GM12872 (cell line): ENCODE results near the gene THRA.
A peak's percentile ranks its signal among the peaks of the same experiment; 100 is the strongest.

Source experiments
- TF ChIP-seq, protein P1 (sequence below): IDR thresholded peaks from 3 replicates; pipeline ENCODE4 v1.5.1; 2011; ENCODE audit warnings: low read depth, mild to moderate bottlenecking, low read length, moderate library complexity; ENCODE audit not compliant: insufficient read depth

The THRA gene

GRCh38 chr17:40068917-40069750 lies 6.4 kb downstream of the THRA start:
- TF ChIP-seq, protein P1, sequence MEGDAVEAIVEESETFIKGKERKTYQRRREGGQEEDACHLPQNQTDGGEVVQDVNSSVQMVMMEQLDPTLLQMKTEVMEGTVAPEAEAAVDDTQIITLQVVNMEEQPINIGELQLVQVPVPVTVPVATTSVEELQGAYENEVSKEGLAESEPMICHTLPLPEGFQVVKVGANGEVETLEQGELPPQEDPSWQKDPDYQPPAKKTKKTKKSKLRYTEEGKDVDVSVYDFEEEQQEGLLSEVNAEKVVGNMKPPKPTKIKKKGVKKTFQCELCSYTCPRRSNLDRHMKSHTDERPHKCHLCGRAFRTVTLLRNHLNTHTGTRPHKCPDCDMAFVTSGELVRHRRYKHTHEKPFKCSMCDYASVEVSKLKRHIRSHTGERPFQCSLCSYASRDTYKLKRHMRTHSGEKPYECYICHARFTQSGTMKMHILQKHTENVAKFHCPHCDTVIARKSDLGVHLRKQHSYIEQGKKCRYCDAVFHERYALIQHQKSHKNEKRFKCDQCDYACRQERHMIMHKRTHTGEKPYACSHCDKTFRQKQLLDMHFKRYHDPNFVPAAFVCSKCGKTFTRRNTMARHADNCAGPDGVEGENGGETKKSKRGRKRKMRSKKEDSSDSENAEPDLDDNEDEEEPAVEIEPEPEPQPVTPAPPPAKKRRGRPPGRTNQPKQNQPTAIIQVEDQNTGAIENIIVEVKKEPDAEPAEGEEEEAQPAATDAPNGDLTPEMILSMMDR, result no peak

GRCh38 chr17:40069751-40070708 lies 7.3 kb downstream of the THRA start:
- TF ChIP-seq, protein P1, result peak; percentile 39; the same call in 2 of the 3 replicates

- TF ChIP-seq, protein P1, result no peak
Observed at GRCh38 chr17:40070709-40071312, 8.0 kb downstream of the THRA start.

- TF ChIP-seq, protein P1, result no peak
Observed at GRCh38 chr17:40071313-40072039, 8.7 kb downstream of the THRA start.

- TF ChIP-seq, protein P1, result no peak
Observed at GRCh38 chr17:40072040-40072734, 9.4 kb downstream of the THRA start.

DNA sequence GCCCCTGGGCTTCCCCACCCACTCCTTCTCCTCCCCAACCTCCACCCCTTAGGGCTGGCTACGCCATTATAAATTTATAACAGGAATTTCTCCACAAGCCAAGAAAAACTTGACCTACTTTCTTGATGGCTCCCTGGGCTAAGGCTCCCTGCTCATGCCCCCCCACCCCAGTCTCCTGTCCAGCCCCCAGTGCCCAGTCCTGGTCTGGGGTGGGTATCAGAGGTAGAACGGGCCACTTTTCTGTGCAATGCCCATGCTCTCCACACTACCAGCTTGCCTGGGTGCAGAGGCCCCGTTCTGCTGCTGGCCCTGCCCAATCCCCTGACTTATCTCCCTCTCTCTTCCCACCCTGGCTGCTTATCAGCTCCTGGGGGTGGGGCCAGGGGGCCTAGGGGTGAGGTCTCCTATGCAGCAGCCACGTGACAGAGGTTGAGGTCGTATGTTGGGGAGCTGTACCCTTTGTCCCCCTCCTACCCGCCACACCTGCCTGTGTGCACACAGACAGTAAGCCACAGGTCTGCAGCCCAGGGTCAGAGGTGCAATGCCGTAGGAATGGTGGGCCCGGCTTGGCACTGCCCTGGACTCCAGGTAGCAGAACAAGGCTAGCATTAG lies 10.1 kb downstream of the THRA start:
- TF ChIP-seq, protein P1, result no peak
